Measurements from ENCODE around the gene C11orf71.

C11orf71 gene

GRCh38 chr11:114354076-114354475 is 46.2 kb downstream of the C11orf71 start:
- Histone ChIP-seq H3K27me3 (ENCODE audit: insufficient read depth, low read length) (no peaks in the 10 kb centered on the region), H3K4me2 (ENCODE audit: low read length) (no peak overlapping the region), H3K79me1 (ENCODE audit: low read length) (peaks cover 15% of the 10 kb centered on the region), H3K27ac (ENCODE audit: low read depth, low read length) (no peak overlapping the region), H2BK5ac (ENCODE audit: low read depth, low read length, poor library complexity) (no peak overlapping the region), H3K18ac (ENCODE audit: low read length) (no peak overlapping the region), H3K36me3 (ENCODE audit: control insufficient read depth in 1 of 2, insufficient read depth in 2 of 2, low read length in 2 of 2) (no peaks in the 10 kb centered on the region), H2BK12ac (ENCODE audit: low read length) (no peak overlapping the region), H2BK120ac (ENCODE audit: insufficient read depth, low read length, poor library complexity) (no peak overlapping the region), H4K8ac (ENCODE audit: low read depth, low read length) (no peak overlapping the region), H3K9me3 (ENCODE audit: insufficient read depth, low read depth, low read length) (no peaks in the 10 kb centered on the region), H2AK5ac (ENCODE audit: low read length) (no peak overlapping the region), H3K4me1 (ENCODE audit: control insufficient read depth in 1 of 2, insufficient read depth in 2 of 2, low read length in 2 of 2) (peaks cover 2 to 5% of the 10 kb centered on the region in 2 experiments), H3K23ac (ENCODE audit: low read length) (no peak overlapping the region), H3K4me3 (ENCODE audit: low read depth, low read length) (no peak overlapping the region), H4K12ac (ENCODE audit: low read depth, low read length) (no peak overlapping the region), H2AFZ (ENCODE audit: insufficient read depth, low read length, poor library complexity) (no peak overlapping the region), H3K79me2 (ENCODE audit: control insufficient read depth, insufficient read depth, low read length, poor library complexity) (no peaks in the 10 kb centered on the region), H3K14ac (ENCODE audit: low read length) (no peak overlapping the region), H3K4ac (ENCODE audit: low read depth, low read length) (no peak overlapping the region), H3K9ac (ENCODE audit: low read length) (no peak overlapping the region), H4K91ac (ENCODE audit: low read depth, low read length) (no peak overlapping the region)
- peak; percentile 69 to 89 for DNase-seq
- no CpG with 5 or more reads among the region's 3 CpGs for WGBS (ENCODE audit: extremely low coverage, insufficient coverage, insufficient read length)

- Histone ChIP-seq H3K9me3 (ENCODE audit: insufficient read depth, low read depth, low read length) (no peaks in the 10 kb centered on the region), H3K23ac (ENCODE audit: low read length) (no peak overlapping the region), H3K27me3 (ENCODE audit: insufficient read depth, low read length) (no peaks in the 10 kb centered on the region), H3K4me2 (ENCODE audit: low read length) (no peak overlapping the region), H3K79me1 (ENCODE audit: low read length) (peaks cover 18% of the 10 kb centered on the region), H3K36me3 (ENCODE audit: control insufficient read depth in 1 of 2, insufficient read depth in 2 of 2, low read length in 2 of 2) (no peaks in the 10 kb centered on the region), H3K27ac (ENCODE audit: low read depth, low read length) (no peak overlapping the region), H3K14ac (ENCODE audit: low read length) (no peak overlapping the region), H2AFZ (ENCODE audit: insufficient read depth, low read length, poor library complexity) (no peak overlapping the region), H3K79me2 (ENCODE audit: control insufficient read depth, insufficient read depth, low read length, poor library complexity) (no peaks in the 10 kb centered on the region), H4K12ac (ENCODE audit: low read depth, low read length) (no peak overlapping the region), H3K9ac (ENCODE audit: low read length) (no peak overlapping the region), H4K8ac (ENCODE audit: low read depth, low read length) (no peak overlapping the region), H3K4me1 (ENCODE audit: control insufficient read depth in 1 of 2, insufficient read depth in 2 of 2, low read length in 2 of 2) (peaks cover 5 to 7% of the 10 kb centered on the region in 2 experiments), H3K4ac (ENCODE audit: low read depth, low read length) (no peak overlapping the region), H3K4me3 (ENCODE audit: low read depth, low read length) (no peak overlapping the region), H2BK12ac (ENCODE audit: low read length) (no peak overlapping the region), H2BK120ac (ENCODE audit: insufficient read depth, low read length, poor library complexity) (no peak overlapping the region), H3K18ac (ENCODE audit: low read length) (no peak overlapping the region), H4K91ac (ENCODE audit: low read depth, low read length) (no peak overlapping the region), H2BK5ac (ENCODE audit: low read depth, low read length, poor library complexity) (no peak overlapping the region), H2AK5ac (ENCODE audit: low read length) (no peak overlapping the region)
- DNase-seq = no peak
- WGBS (ENCODE audit: extremely low coverage, insufficient coverage, insufficient read length) = no CpG with 5 or more reads among the region's 3 CpGs
Measured at GRCh38 chr11:114353443-114353842, 46.9 kb downstream of the C11orf71 start.

- H3K4me1 ChIP-seq (ENCODE audit: control insufficient read depth in 1 of 2, insufficient read depth in 2 of 2, low read length in 2 of 2) = peaks cover 4 to 7% of the 10 kb centered on the region in 2 experiments
- no peak overlapping the region for H3K23ac ChIP-seq (ENCODE audit: low read length)
- H3K14ac ChIP-seq (ENCODE audit: low read length) = peak overlapping the region; percentile 68
- H2AFZ ChIP-seq (ENCODE audit: insufficient read depth, low read length, poor library complexity) = no peak overlapping the region
- no peak for DNase-seq
- H2BK12ac ChIP-seq (ENCODE audit: low read length) = peak overlapping the region; percentile 30
- H3K36me3 ChIP-seq (ENCODE audit: control insufficient read depth in 1 of 2, insufficient read depth in 2 of 2, low read length in 2 of 2) = peaks cover 2% of the 10 kb centered on the region in 2 experiments
- H2BK120ac ChIP-seq (ENCODE audit: insufficient read depth, low read length, poor library complexity) = peak overlapping the region; percentile 72
- H3K9ac ChIP-seq (ENCODE audit: low read length) = no peak overlapping the region
- H3K9me3 ChIP-seq (ENCODE audit: insufficient read depth, low read depth, low read length) = peaks cover 2% of the 10 kb centered on the region
- H3K4me2 ChIP-seq (ENCODE audit: low read length) = no peak overlapping the region
- no peak overlapping the region for H4K12ac ChIP-seq (ENCODE audit: low read depth, low read length)
- H3K18ac ChIP-seq (ENCODE audit: low read length) = no peak overlapping the region
- H2BK5ac ChIP-seq (ENCODE audit: low read depth, low read length, poor library complexity) = peak overlapping the region; percentile 52
- no peaks in the 10 kb centered on the region for H3K27me3 ChIP-seq (ENCODE audit: insufficient read depth, low read length)
- no CpG with 5 or more reads among the region's 10 CpGs for WGBS (ENCODE audit: extremely low coverage, insufficient coverage, insufficient read length)
- H4K8ac ChIP-seq (ENCODE audit: low read depth, low read length) = no peak overlapping the region
- peaks cover 14% of the 10 kb centered on the region for H3K79me1 ChIP-seq (ENCODE audit: low read length)
- peak overlapping the region; percentile 54 for H4K91ac ChIP-seq (ENCODE audit: low read depth, low read length)
- no peak overlapping the region for H3K4me3 ChIP-seq (ENCODE audit: low read depth, low read length)
- no peak overlapping the region for H3K4ac ChIP-seq (ENCODE audit: low read depth, low read length)
- peak overlapping the region; percentile 27 for H2AK5ac ChIP-seq (ENCODE audit: low read length)
- no peak overlapping the region for H3K27ac ChIP-seq (ENCODE audit: low read depth, low read length)
- H3K79me2 ChIP-seq (ENCODE audit: control insufficient read depth, insufficient read depth, low read length, poor library complexity) = no peaks in the 10 kb centered on the region
Measured at GRCh38 chr11:114350022-114350421, 50.3 kb downstream of the C11orf71 start.
